GM23338 (cell line): ENCODE results near the gene ABHD16A.

Experiments
- EZH2 ChIP-seq: fragments of 200-600 bp; sonication (generic); IDR thresholded peaks from one replicate; pipeline ENCODE4 v1.8.0; 2017; ENCODE audit warnings: antibody characterized with exemption, mild to moderate bottlenecking, low read depth; ENCODE audit not compliant: unreplicated experiment
- JUNB ChIP-seq: IDR thresholded peaks from one replicate; pipeline ENCODE4 v1.6.1; 2016; ENCODE audit warnings: antibody characterized with exemption; ENCODE audit not compliant: unreplicated experiment
- POLR2AphosphoS5 ChIP-seq: IDR thresholded peaks from 2 replicates; pipeline ENCODE4 v1.6.1; 2016; ENCODE audit warnings: antibody characterized with exemption, low read depth
- ZNF114 ChIP-seq: fragments of 250-450 bp; sonication (Bioruptor Pico); IDR thresholded peaks from 2 replicates; pipeline ENCODE4 v1.5.0; 2020; ENCODE audit warnings: mild to moderate bottlenecking, moderate library complexity
- ZNF331 ChIP-seq: fragments of 250-450 bp; sonication (Bioruptor Pico); IDR thresholded peaks from 2 replicates; pipeline ENCODE4 v1.5.0; 2020; ENCODE audit warnings: low read depth, mild to moderate bottlenecking, moderate library complexity
- TF ChIP-seq, protein P1 (sequence below), 2 experiments: fragments of 200-600 bp in 1 of 2; sonication (generic) in 1 of 2; conservative IDR thresholded peaks; 2 replicates each; pipeline versions ENCODE4 v1.5.1 to v1.6.1; 2016 to 2017; ENCODE audit warnings: antibody characterized with exemption in 2 of 2, low read depth in 2 of 2, mild to moderate bottlenecking in 2 of 2, moderate library complexity in 1 of 2

DNA sequence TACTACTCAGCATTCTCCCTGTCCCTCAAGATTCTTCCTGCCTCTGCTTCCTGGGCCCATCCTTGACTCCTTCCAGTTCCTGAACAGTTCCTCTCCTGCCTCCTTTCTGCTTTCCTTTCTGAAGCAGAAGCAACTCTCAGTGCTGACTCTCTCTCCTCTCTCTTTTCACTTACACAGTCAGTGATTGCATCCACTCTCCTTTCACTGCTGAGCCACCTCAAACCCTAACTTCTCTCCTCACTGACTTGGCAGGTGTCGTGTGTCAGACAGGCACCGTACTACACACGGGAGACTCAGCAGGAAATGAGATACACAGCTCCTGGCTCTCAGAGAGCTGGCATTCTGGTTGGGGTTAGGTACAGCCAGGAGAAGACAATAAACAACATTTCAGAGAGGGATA, 5.6 kb downstream of the ABHD16A start:
- TF ChIP-seq, protein P1, sequence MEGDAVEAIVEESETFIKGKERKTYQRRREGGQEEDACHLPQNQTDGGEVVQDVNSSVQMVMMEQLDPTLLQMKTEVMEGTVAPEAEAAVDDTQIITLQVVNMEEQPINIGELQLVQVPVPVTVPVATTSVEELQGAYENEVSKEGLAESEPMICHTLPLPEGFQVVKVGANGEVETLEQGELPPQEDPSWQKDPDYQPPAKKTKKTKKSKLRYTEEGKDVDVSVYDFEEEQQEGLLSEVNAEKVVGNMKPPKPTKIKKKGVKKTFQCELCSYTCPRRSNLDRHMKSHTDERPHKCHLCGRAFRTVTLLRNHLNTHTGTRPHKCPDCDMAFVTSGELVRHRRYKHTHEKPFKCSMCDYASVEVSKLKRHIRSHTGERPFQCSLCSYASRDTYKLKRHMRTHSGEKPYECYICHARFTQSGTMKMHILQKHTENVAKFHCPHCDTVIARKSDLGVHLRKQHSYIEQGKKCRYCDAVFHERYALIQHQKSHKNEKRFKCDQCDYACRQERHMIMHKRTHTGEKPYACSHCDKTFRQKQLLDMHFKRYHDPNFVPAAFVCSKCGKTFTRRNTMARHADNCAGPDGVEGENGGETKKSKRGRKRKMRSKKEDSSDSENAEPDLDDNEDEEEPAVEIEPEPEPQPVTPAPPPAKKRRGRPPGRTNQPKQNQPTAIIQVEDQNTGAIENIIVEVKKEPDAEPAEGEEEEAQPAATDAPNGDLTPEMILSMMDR (conservative IDR thresholded peaks at IDR 0.05; ENCODE audit: low read depth in 2 of 2), result no peak
- TF ChIP-seq POLR2AphosphoS5 (no peak), JUNB (no peak), ZNF331 (CRISPR knock-in tag) (no peak), ZNF114 (CRISPR knock-in tag) (no peak), EZH2 (no peak)
